K562 (cell line): ENCODE measurements around the gene SPATA31A1. TPM values are rescaled to one million over a fixed set of nuclear protein-coding genes. Genes with fewer than 3 reads are reported as not detected.

Experiments
- polyA plus RNA-seq, 8 experiments: library from polyadenylated mRNA; depleted of rRNA in 4 of 8; stranded (reverse) in 5 of 8; unstranded in 3 of 8; fragments of >200 nt; fragmentation: Nextera tagmentation in 2 of 8; fragmentation: Illumina TruSeq in 1 of 8; extraction: Ambion mirVana in 2 of 8; extraction: Trizol in 1 of 8; gene quantifications; 2 replicates each; pipeline versions ENCODE4 v1.2.1 to v1.2.3, GENCODE V29; 2011 to 2014; ENCODE audit warnings: inconsistent platforms in 1 of 8, missing spikeins in 1 of 8
- total RNA-seq, 7 experiments: library from RNA; depleted of rRNA in 6 of 7; stranded (reverse); fragments of >200 nt in 6 of 7; fragmentation: Illumina TruSeq in 2 of 7; extraction: Trizol in 2 of 7; gene quantifications; 2 replicates each; pipeline versions ENCODE4 v1.2.1 to v1.2.3, GENCODE V29; 2011 to 2021; ENCODE audit warnings: low replicate concordance in 1 of 7

Gene SPATA31A1
- total and polyA plus RNA-seq, 9 of the 15 experiments (the other 6 are each of a cell fraction or from before 2014, with no cell fraction given) = 0.04 TPM; not detected in 8

Other genes starting within 250 kb of the SPATA31A1 start
- 0.08 TPM in 1 of 2 replicates, not detected in the other for gene CNTNAP3, start 67.5 kb upstream of the SPATA31A1 start, total RNA-seq (2014; rRNA removed)
- gene CNTNAP3, start 67.5 kb upstream of the SPATA31A1 start, total RNA-seq (2014; rRNA removed; fragmentation: Illumina TruSeq; extraction: Trizol) = 0.16 and 0.36 TPM in 2 replicates
- gene CNTNAP3, start 67.5 kb upstream of the SPATA31A1 start, total RNA-seq (2015; rRNA removed; fragmentation: Illumina TruSeq; extraction: Trizol) = 0.11 TPM in 1 of 2 replicates, not detected in the other
- 0.20 and 0.22 TPM in 2 replicates for gene CNTNAP3, start 67.5 kb upstream of the SPATA31A1 start, total RNA-seq (2021)
- gene CNTNAP3, start 67.5 kb upstream of the SPATA31A1 start, polyA plus RNA-seq (2011; rRNA removed) = 0.06 TPM in 1 of 2 replicates, not detected in the other
- gene CNTNAP3, start 67.5 kb upstream of the SPATA31A1 start, polyA plus RNA-seq (2014; fragmentation: Illumina TruSeq; extraction: Trizol) = 0.04 and 0.10 TPM in 2 replicates
- under 1 TPM; 0.11 to 0.14 TPM for gene CNTNAP3, start 67.5 kb upstream of the SPATA31A1 start, polyA plus RNA-seq (2014; fragmentation: Nextera tagmentation; extraction: Ambion mirVana)
- gene CNTNAP3, start 67.5 kb upstream of the SPATA31A1 start, polyA plus RNA-seq (2014; rRNA removed) = 0.04 and 0.09 TPM in 2 replicates